HG02970 (cell line): ENCODE results near the gene GNAI1.

ENCODE experiments used
- ATAC-seq: cut with Tn5 transposase; IDR thresholded peaks from one replicate; pipeline ENCODE4 v1.9.1; 2021; ENCODE audit warnings: mild to moderate bottlenecking, moderate library complexity, moderate number of reproducible peaks; ENCODE audit not compliant: unreplicated experiment, low FRiP score

The GNAI1 gene

GRCh38 chr7:80204919-80205318 lies 70.3 kb downstream of the GNAI1 start:
- ATAC-seq = no peak

GRCh38 chr7:80206763-80207162 lies 72.1 kb downstream of the GNAI1 start:
- no peak for ATAC-seq

GRCh38 chr7:80207501-80207900 lies 72.9 kb downstream of the GNAI1 start:
- ATAC-seq = no peak

GRCh38 chr7:80208700-80209099 lies 74.1 kb downstream of the GNAI1 start:
- ATAC-seq = no peak

GRCh38 chr7:80210400-80210799 lies 75.8 kb downstream of the GNAI1 start:
- ATAC-seq = no peak

GRCh38 chr7:80213814-80214213 lies 79.2 kb downstream of the GNAI1 start:
- no peak for ATAC-seq

GRCh38 chr7:80215734-80216133 lies 81.1 kb downstream of the GNAI1 start:
- no peak for ATAC-seq

- no peak for ATAC-seq
Observed at GRCh38 chr7:80216996-80217842, 82.6 kb downstream of the GNAI1 start.

GRCh38 chr7:80218723-80219122 lies 84.1 kb downstream of the GNAI1 start:
- ATAC-seq = no peak

- ATAC-seq = no peak
Observed at GRCh38 chr7:80220022-80220634, 85.5 kb downstream of the GNAI1 start.

- no peak for ATAC-seq
Observed at GRCh38 chr7:80224415-80224814, 89.8 kb downstream of the GNAI1 start.

GRCh38 chr7:80225361-80225760 lies 90.7 kb downstream of the GNAI1 start:
- no peak for ATAC-seq

- ATAC-seq = no peak
Observed at GRCh38 chr7:80226629-80227028, 92.0 kb downstream of the GNAI1 start.

GRCh38 chr7:80230327-80230726 lies 95.7 kb downstream of the GNAI1 start:
- ATAC-seq = no peak

- no peak for ATAC-seq
Observed at GRCh38 chr7:80231707-80232106, 97.1 kb downstream of the GNAI1 start.

GRCh38 chr7:80232979-80233724 lies 98.5 kb downstream of the GNAI1 start:
- no peak for ATAC-seq

- no peak for ATAC-seq
Observed at GRCh38 chr7:80235334-80235733, 100.7 kb downstream of the GNAI1 start.

- no peak for ATAC-seq
Observed at GRCh38 chr7:80236681-80237080, 102.0 kb downstream of the GNAI1 start.

GRCh38 chr7:80240265-80241025 lies 105.8 kb downstream of the GNAI1 start:
- no peak for ATAC-seq

- no peak for ATAC-seq
Observed at GRCh38 chr7:80241671-80242070, 107.0 kb downstream of the GNAI1 start.

- no peak for ATAC-seq
Observed at GRCh38 chr7:80243425-80243824, 108.8 kb downstream of the GNAI1 start.
